Thyroid gland (tissue), 4 donors: ENCODE measurements around the gene MRPL14. TPM values are rescaled to one million over a fixed set of nuclear protein-coding genes. Genes with fewer than 3 reads are reported as not detected.
A peak's percentile ranks its signal among the peaks of the same experiment; 100 is the strongest.

Source experiments
- DNase-seq, 2 donors: peaks; one replicate each; pipeline ENCODE4 v3.0.0-alpha.2; 2019
- H3K27ac ChIP-seq, 3 donors: fragments of 200-600 bp; sonication (generic); 1 replicate in 2 of 3; 2 replicates in 1 of 3; pipeline ENCODE4 v1.5.1; 2016 to 2019; ENCODE audit warnings: mild to moderate bottlenecking in 1 of 3, moderate library complexity in 1 of 3
- H3K27me3 ChIP-seq: fragments of 200-600 bp; sonication (generic); one replicate; pipeline ENCODE4 v1.5.1; 2019
- H3K36me3 ChIP-seq, 2 donors: fragments of 200-600 bp; sonication (generic); one replicate each; pipeline ENCODE4 v1.5.1; 2016 to 2019
- H3K4me1 ChIP-seq, 2 donors: fragments of 200-600 bp; sonication (generic); one replicate each; pipeline ENCODE4 v1.5.1; 2017 to 2019
- H3K4me3 ChIP-seq, 3 donors: fragments of 200-600 bp; sonication (generic); replicated peaks in 1 of 3; 1 replicate in 2 of 3; 2 replicates in 1 of 3; pipeline ENCODE4 v1.5.1; 2016; ENCODE audit warnings: mild to moderate bottlenecking in 1 of 3
- H3K9me3 ChIP-seq: fragments of 200-600 bp; sonication (generic); one replicate; pipeline ENCODE4 v1.5.1; 2017
- POLR2A ChIP-seq, 2 donors: fragments of 450-650 bp; IDR thresholded peaks; one replicate each; pipeline ENCODE4 v1.6.1; 2017; ENCODE audit warnings: antibody characterized with exemption in 2 of 2, mild to moderate bottlenecking in 2 of 2, moderate library complexity in 1 of 2
- WGBS, 2 donors: methylation state at CpG; one replicate each; pipeline ENCODE4 v1.1.5; 2017; 5-methylcytosine and 5-hydroxymethylcytosine counted together
- intact Hi-C: fragments of 100-400 bp; cut with DNase I; formaldehyde crosslinking; loops from one replicate; pipeline ENCODE4 v1.15.1; 2023
- total RNA-seq, 4 donors: library from RNA; depleted of rRNA; stranded (reverse); fragments of >200 nt; gene quantifications; one replicate each; pipeline ENCODE4 v1.2.3, GENCODE V29; 2016
- TF ChIP-seq, protein P1 (sequence below), 6 experiments: fragments of 200-600 bp in 3 of 6; fragments of 450-650 bp in 3 of 6; sonication (generic) in 3 of 6; IDR thresholded peaks; one replicate each; pipeline ENCODE4 v1.5.1; 2016 to 2019; ENCODE audit warnings: antibody characterized with exemption in 6 of 6, mild to moderate bottlenecking in 2 of 6, inconsistent platforms in 1 of 6, moderate library complexity in 1 of 6

The MRPL14 gene
- total RNA-seq: 10 to 100 TPM; 26.5 to 80.5 (median 31.1) TPM

DNA sequence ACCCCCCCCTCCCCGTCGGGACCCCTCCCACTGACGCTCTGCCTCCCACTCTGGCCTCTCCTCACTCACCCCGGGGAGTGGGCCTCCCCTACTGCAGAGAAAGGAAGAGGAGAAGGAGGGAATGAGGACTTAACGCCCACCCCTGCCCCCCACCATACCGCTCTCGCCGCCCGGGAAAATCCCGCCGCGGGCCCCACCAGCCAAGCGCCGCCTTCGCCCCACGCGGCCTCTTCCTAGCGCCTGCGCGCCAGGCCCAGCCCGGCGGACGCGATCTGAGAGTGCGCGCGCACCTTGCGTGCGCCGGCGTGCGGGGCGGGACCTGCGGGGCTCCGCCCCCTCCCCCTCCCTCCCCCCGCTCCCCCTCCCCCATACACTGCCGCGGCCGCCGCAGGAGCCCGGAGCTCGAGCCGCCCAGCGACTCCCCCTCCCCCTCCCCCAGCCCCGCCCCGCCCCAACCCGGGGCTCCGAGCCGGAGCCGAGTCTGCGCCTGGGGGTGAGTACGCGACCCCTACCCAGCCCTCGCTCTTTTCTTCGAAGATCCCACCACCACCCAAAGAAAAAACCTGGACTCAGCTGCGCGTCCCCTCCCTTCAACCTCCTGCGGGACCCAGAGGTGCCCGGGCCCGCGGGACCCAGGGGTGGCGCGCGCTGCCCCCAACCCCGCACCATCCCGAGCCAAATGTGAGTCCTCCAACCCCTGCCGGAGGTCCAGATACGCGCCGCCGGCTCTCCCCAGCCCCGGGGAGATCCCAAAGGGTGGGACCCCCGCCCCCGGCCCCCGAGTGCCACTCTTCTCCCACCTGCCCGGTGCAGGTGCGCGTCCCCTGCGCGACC is at the start of gene MRPL14, which contains the start of gene TMEM63B:
Gene MRPL14, minus strand, starts transcription at position 267 of the 834 bp plus-strand sequence. CDS start 10,841 bp downstream, outside the sequence.
Gene TMEM63B, plus strand, starts transcription at position 369 of the 834 bp plus-strand sequence. CDS start 7,031 bp downstream, outside the sequence.
- H3K36me3 ChIP-seq: no peaks in the 10 kb centered on the region
- peak within 1 kb of the TSS; percentile 63 to 96 (median 63) for H3K4me3 ChIP-seq
- 0 to 1% methylated on average over 17 to 30 of the region's 80 CpGs for WGBS, 2 donors
- intact Hi-C loops: no loop called here
- DNase-seq: peak; percentile 84 to 86
- no peaks in the 10 kb centered on the region for H3K9me3 ChIP-seq
- TF ChIP-seq, protein P1, sequence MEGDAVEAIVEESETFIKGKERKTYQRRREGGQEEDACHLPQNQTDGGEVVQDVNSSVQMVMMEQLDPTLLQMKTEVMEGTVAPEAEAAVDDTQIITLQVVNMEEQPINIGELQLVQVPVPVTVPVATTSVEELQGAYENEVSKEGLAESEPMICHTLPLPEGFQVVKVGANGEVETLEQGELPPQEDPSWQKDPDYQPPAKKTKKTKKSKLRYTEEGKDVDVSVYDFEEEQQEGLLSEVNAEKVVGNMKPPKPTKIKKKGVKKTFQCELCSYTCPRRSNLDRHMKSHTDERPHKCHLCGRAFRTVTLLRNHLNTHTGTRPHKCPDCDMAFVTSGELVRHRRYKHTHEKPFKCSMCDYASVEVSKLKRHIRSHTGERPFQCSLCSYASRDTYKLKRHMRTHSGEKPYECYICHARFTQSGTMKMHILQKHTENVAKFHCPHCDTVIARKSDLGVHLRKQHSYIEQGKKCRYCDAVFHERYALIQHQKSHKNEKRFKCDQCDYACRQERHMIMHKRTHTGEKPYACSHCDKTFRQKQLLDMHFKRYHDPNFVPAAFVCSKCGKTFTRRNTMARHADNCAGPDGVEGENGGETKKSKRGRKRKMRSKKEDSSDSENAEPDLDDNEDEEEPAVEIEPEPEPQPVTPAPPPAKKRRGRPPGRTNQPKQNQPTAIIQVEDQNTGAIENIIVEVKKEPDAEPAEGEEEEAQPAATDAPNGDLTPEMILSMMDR (IDR thresholded peaks at IDR 0.05): no peak
- peak in 1 of 2 donors; percentile 77 for TF ChIP-seq POLR2A (IDR thresholded peaks at IDR 0.05)
- peaks cover 39 to 44% of the 10 kb centered on the region in 2 donors for H3K4me1 ChIP-seq
- peak within 1 kb of the TSS; percentile 58 to 90 (median 86) for H3K27ac ChIP-seq
- no peaks in the 10 kb centered on the region for H3K27me3 ChIP-seq

DNA sequence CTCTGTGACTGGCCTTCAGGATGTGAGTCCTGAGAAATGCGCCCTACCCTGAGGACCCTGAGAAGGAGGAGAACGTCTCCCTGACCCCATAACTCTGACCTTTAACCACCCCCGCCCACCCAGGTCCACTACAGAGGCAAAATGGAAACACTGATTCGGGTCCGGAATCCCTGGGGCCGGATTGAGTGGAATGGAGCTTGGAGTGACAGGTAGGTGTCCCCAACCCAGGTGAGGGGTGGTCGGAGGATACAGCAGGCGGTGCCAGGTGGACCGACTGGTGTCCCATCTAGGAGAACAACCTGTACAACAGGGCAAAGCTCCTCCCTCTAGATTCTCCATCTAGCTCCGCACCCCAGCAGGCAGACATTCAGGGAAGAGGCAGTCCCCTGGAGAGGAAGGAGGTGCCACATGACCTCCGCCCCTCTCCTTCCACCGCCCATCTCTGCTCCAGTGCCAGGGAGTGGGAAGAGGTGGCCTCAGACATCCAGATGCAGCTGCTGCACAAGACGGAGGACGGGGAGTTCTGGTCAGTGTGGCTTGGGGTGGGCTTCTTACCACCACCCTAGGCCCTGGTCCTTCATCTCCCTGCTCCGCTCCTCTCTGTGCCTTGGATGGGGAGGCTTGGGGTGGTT is 49.0 kb upstream of the MRPL14 start:
- Histone ChIP-seq H3K4me1 (peaks cover 2 to 13% of the 10 kb centered on the region in 2 donors), H3K27me3 (no peaks in the 10 kb centered on the region), H3K36me3 (no peaks in the 10 kb centered on the region), H3K27ac (peak overlapping the region in 1 of 3 donors; percentile 24), H3K4me3 (no peak overlapping the region), H3K9me3 (no peaks in the 10 kb centered on the region)
- DNase-seq: no peak
- intact Hi-C loops: no loop called here
- 91 to 92% methylated on average over 15 of the region's 15 CpGs for WGBS, 2 donors
- TF ChIP-seq, protein P1 (IDR thresholded peaks at IDR 0.05): no peak
- TF ChIP-seq POLR2A (IDR thresholded peaks at IDR 0.05): no peak

DNA sequence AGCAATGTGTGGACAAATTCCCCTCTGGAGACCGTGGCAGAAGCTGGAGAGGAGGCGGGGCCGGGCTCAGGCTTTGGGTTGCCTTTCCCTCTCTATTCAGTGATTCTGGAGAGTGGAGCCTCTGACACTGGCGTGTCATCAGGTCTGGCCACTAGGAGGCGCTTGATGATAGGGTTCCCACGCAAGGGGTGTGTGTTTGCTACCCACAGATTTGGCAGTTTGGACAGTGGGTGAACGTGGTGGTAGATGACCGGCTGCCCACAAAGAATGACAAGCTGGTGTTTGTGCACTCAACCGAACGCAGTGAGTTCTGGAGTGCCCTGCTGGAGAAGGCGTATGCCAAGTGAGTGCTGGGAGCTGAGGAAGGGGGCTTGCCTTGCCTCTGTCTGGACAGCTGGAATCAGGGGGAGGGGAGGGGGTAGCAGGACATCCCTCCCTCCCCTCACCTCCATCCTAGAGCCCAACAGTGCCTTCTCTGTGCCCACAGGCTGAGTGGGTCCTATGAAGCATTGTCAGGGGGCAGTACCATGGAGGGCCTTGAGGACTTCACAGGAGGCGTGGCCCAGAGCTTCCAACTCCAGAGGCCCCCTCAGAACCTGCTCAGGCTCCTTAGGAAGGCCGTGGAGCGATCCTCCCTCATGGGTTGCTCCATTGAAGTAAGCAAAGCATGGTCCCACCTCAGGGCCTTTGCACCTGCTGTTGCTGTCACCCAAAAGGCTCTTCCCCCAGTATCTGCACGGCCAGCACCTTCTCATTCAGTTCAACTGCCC is 45.7 kb upstream of the MRPL14 start:
- 21 to 23% methylated on average over 12 to 15 of the region's 15 CpGs for WGBS, 2 donors
- Histone ChIP-seq H3K36me3 (no peaks in the 10 kb centered on the region), H3K9me3 (no peaks in the 10 kb centered on the region), H3K27me3 (no peaks in the 10 kb centered on the region), H3K4me1 (peaks cover 2 to 13% of the 10 kb centered on the region in 2 donors), H3K4me3 (no peak overlapping the region), H3K27ac (peak overlapping the region; percentile 4 to 27 (median 24))
- intact Hi-C loops: loop anchor here (5.0 kb wide), 2 partner anchors 64 to 84 kb away; partner anchors contain the start of gene SLC35B2
- TF ChIP-seq, protein P1 (IDR thresholded peaks at IDR 0.05): peak; percentile 64 to 98 (median 89)
- TF ChIP-seq POLR2A (IDR thresholded peaks at IDR 0.05): no peak
- DNase-seq: peak; percentile 93 to 95

DNA sequence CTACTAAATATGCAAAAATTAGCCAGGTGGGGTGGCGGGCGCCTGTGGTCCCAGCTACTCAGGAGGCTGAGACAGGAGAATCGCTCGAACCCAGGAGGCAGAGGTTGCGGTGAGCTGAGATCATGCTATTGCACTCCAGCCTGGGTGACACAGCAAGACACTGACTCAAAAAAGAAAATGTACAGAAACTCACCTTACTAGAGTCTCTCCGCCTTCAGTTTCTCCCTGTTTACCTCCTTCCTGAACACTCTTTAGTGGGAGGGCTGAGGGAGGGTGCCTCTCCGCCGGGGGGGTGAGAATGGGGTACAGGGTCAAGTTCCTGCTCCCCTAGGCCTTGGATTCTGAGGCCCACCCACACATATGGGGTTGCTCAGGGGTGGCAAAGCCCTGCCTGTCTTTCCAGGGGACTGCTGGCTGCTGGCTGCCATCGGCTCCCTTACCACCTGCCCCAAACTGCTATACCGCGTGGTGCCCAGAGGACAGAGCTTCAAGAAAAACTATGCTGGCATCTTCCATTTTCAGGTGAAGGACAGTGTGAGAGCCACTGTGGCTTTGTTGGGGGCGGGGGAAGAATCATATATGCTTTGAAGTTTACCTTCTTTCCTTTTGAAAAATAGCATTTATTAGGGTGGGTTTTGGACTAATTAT is 44.8 kb upstream of the MRPL14 start:
- H3K9me3 ChIP-seq: no peaks in the 10 kb centered on the region
- intact Hi-C loops: loop anchor here (5.0 kb wide), 2 partner anchors 65 to 85 kb away; partner anchors contain the start of gene SLC35B2
- H3K27ac ChIP-seq: no peak overlapping the region
- WGBS, 2 donors: 74 to 80% methylated on average over 12 of the region's 12 CpGs
- H3K36me3 ChIP-seq: no peaks in the 10 kb centered on the region
- H3K4me1 ChIP-seq: peaks cover 2 to 13% of the 10 kb centered on the region in 2 donors
- no peak for TF ChIP-seq POLR2A (IDR thresholded peaks at IDR 0.05)
- TF ChIP-seq, protein P1 (IDR thresholded peaks at IDR 0.05): no peak
- no peak overlapping the region for H3K4me3 ChIP-seq
- no peak for DNase-seq
- H3K27me3 ChIP-seq: no peaks in the 10 kb centered on the region
